Thymus (tissue), 11 donors: ENCODE results near the gene SLC35F6. TPM values are rescaled to one million over a fixed set of nuclear protein-coding genes. Genes with fewer than 3 reads are reported as not detected.

Experiments
- DNase-seq, 9 donors: peaks; one replicate each; pipeline ENCODE4 v3.0.0-alpha.2; 2013; ENCODE audit warnings: low spot score in 9 of 9, low read depth in 6 of 9, missing footprints in 1 of 9
- H3K27ac ChIP-seq, 2 donors: one replicate each; pipeline ENCODE4 v1.5.1; 2013; ENCODE audit warnings: control low read depth in 1 of 2, low read depth in 1 of 2, low read length in 1 of 2, mild to moderate bottlenecking in 1 of 2, moderate library complexity in 1 of 2
- H3K27me3 ChIP-seq, 2 donors: one replicate each; pipeline ENCODE4 v1.5.1; 2013; ENCODE audit warnings: low read length in 1 of 2; ENCODE audit not compliant: control insufficient read depth in 2 of 2, insufficient read depth in 1 of 2
- H3K36me3 ChIP-seq, 2 donors: one replicate each; pipeline ENCODE4 v1.5.1; 2013; ENCODE audit warnings: low read length in 1 of 2, mild to moderate bottlenecking in 1 of 2, moderate library complexity in 1 of 2; ENCODE audit not compliant: control insufficient read depth in 2 of 2, insufficient read depth in 2 of 2
- H3K4me1 ChIP-seq, 2 donors: one replicate each; pipeline ENCODE4 v1.5.1; 2013; ENCODE audit warnings: low read length in 2 of 2; ENCODE audit not compliant: control insufficient read depth in 2 of 2, insufficient read depth in 2 of 2
- H3K4me3 ChIP-seq, 2 donors: one replicate each; pipeline ENCODE4 v1.5.1; 2013; ENCODE audit warnings: low read length in 2 of 2, control low read depth in 1 of 2, mild to moderate bottlenecking in 1 of 2
- H3K9me3 ChIP-seq, 2 donors: one replicate each; pipeline ENCODE4 v1.5.1; 2013; ENCODE audit warnings: low read length in 1 of 2, mild to moderate bottlenecking in 1 of 2; ENCODE audit not compliant: control insufficient read depth in 2 of 2, insufficient read depth in 1 of 2
- WGBS: extraction: QIAGEN DNeasy Blood & Tissue Kit; methylation state at CpG from one replicate; pipeline ENCODE4 v1.1.7; 2013; 5-methylcytosine and 5-hydroxymethylcytosine counted together
- polyA plus RNA-seq: library from polyadenylated mRNA; stranded (reverse); fragments of 200-250 nt; gene quantifications from one replicate; pipeline ENCODE4 v1.2.3, GENCODE V29; 2013
- total RNA-seq: library from RNA; stranded (reverse); fragments of 120-200 nt; gene quantifications from one replicate; pipeline ENCODE4 v1.2.4, GENCODE V29; 2013
- donor health status: healthy.

Gene SLC35F6
- total and polyA plus RNA-seq, 2 donors, result 7.0 to 10.8 TPM

GRCh38 chr2:26721115-26722032 is 42.7 kb upstream of the SLC35F6 start:
- DNase-seq, result peak in 7 of 9 donors; percentile 41 to 80 (median 62)
- Histone ChIP-seq H3K9me3 (no peaks in the 10 kb centered on the region), H3K27ac (peak overlapping the region; percentile 87 to 88), H3K4me1 (peaks cover 28% of the 10 kb centered on the region in 2 donors), H3K27me3 (peaks cover 2 to 5% of the 10 kb centered on the region in 2 donors), H3K36me3 (no peaks in the 10 kb centered on the region), H3K4me3 (no peak overlapping the region)
- WGBS, result 43% methylated on average over 12 of the region's 12 CpGs

GRCh38 chr2:26722328-26722727 is 41.8 kb upstream of the SLC35F6 start:
- Histone ChIP-seq H3K4me3 (no peak overlapping the region), H3K4me1 (peaks cover 28% of the 10 kb centered on the region in 2 donors), H3K27ac (peak overlapping the region in 1 of 2 donors; percentile 87), H3K27me3 (peaks cover 2 to 14% of the 10 kb centered on the region in 2 donors), H3K9me3 (no peaks in the 10 kb centered on the region), H3K36me3 (no peaks in the 10 kb centered on the region)
- no peak for DNase-seq
- WGBS, result 99% methylated on average over 1 of the region's 1 CpG

- WGBS, result 96% methylated on average over 1 of the region's 1 CpG
- DNase-seq, result no peak
- no peaks in the 10 kb centered on the region for H3K36me3 ChIP-seq
- H3K4me3 ChIP-seq, result no peak overlapping the region
- H3K27ac ChIP-seq, result no peak overlapping the region
- peaks cover 28% of the 10 kb centered on the region in 2 donors for H3K4me1 ChIP-seq
- peaks cover 6 to 20% of the 10 kb centered on the region in 2 donors for H3K27me3 ChIP-seq
- H3K9me3 ChIP-seq, result peaks cover 0 to 1% of the 10 kb centered on the region in 2 donors
Observed at GRCh38 chr2:26722911-26723310, 41.2 kb upstream of the SLC35F6 start.

- WGBS, result 96% methylated on average over 3 of the region's 3 CpGs
- DNase-seq, result no peak
- H3K9me3 ChIP-seq, result peaks cover 0 to 1% of the 10 kb centered on the region in 2 donors
Observed at GRCh38 chr2:26723475-26723874, 40.6 kb upstream of the SLC35F6 start.

GRCh38 chr2:26723991-26724750 is 39.9 kb upstream of the SLC35F6 start:
- Histone ChIP-seq H3K4me1 (peaks cover 28% of the 10 kb centered on the region in 2 donors), H3K9me3 (peaks cover 0 to 1% of the 10 kb centered on the region in 2 donors), H3K4me3 (no peak overlapping the region), H3K36me3 (no peaks in the 10 kb centered on the region), H3K27me3 (peaks cover 10 to 32% of the 10 kb centered on the region in 2 donors), H3K27ac (no peak overlapping the region)
- DNase-seq, result no peak
- 93% methylated on average over 14 of the region's 14 CpGs for WGBS

More at GRCh38 chr2:26723475-26723874, 40.6 kb upstream of the SLC35F6 start:
- Histone ChIP-seq H3K27me3 (peaks cover 10 to 25% of the 10 kb centered on the region in 2 donors), H3K27ac (no peak overlapping the region), H3K4me3 (no peak overlapping the region), H3K36me3 (no peaks in the 10 kb centered on the region), H3K4me1 (peaks cover 28% of the 10 kb centered on the region in 2 donors)

GRCh38 chr2:26724784-26725520 is 39.1 kb upstream of the SLC35F6 start:
- Histone ChIP-seq H3K4me1 (peaks cover 25 to 26% of the 10 kb centered on the region in 2 donors), H3K27me3 (peaks cover 12 to 40% of the 10 kb centered on the region in 2 donors), H3K27ac (no peak overlapping the region), H3K4me3 (no peak overlapping the region), H3K9me3 (peaks cover 0 to 1% of the 10 kb centered on the region in 2 donors), H3K36me3 (no peaks in the 10 kb centered on the region)
- DNase-seq, result no peak
- WGBS, result 89% methylated on average over 14 of the region's 14 CpGs

GRCh38 chr2:26725521-26725820 is 38.6 kb upstream of the SLC35F6 start:
- H3K4me3 ChIP-seq, result no peak overlapping the region
- peaks cover 13 to 45% of the 10 kb centered on the region in 2 donors for H3K27me3 ChIP-seq

GRCh38 chr2:26726228-26726627 is 37.9 kb upstream of the SLC35F6 start:
- 44% methylated on average over 1 of the region's 1 CpG for WGBS
- peaks cover 0 to 1% of the 10 kb centered on the region in 2 donors for H3K9me3 ChIP-seq
- no peak overlapping the region for H3K27ac ChIP-seq
- H3K4me3 ChIP-seq, result no peak overlapping the region
- H3K4me1 ChIP-seq, result peaks cover 13% of the 10 kb centered on the region in 2 donors
- no peak for DNase-seq
- no peaks in the 10 kb centered on the region for H3K36me3 ChIP-seq
- peaks cover 13 to 52% of the 10 kb centered on the region in 2 donors for H3K27me3 ChIP-seq

More at GRCh38 chr2:26725521-26725820, 38.6 kb upstream of the SLC35F6 start:
- H3K4me1 ChIP-seq, result peaks cover 20% of the 10 kb centered on the region in 2 donors
- H3K36me3 ChIP-seq, result no peaks in the 10 kb centered on the region
- 85% methylated on average over 7 of the region's 7 CpGs for WGBS
- H3K27ac ChIP-seq, result no peak overlapping the region
- H3K9me3 ChIP-seq, result peaks cover 0 to 1% of the 10 kb centered on the region in 2 donors
- no peak for DNase-seq
